GM23248 (cell line): Measurements from ENCODE around the gene OLA1. TPM values are rescaled to one million over a fixed set of nuclear protein-coding genes. Genes with fewer than 3 reads are reported as not detected.

Source experiments
- DNase-seq: peaks from one replicate; pipeline ENCODE4 v3.0.0-alpha.2; 2015
- H2AFZ ChIP-seq: fragments of 200-600 bp; sonication (generic); 2 replicates; pipeline ENCODE4 v1.6.1; 2016; ENCODE audit warnings: antibody characterized with exemption
- H3F3A ChIP-seq: fragments of 200-600 bp; sonication (generic); 2 replicates; pipeline ENCODE4 v1.6.1; 2016; ENCODE audit warnings: mild to moderate bottlenecking, antibody characterized with exemption, mixed run types; ENCODE audit not compliant: insufficient read depth
- H3K27ac ChIP-seq: fragments of 200-600 bp; sonication (generic); 2 replicates; pipeline ENCODE4 v1.5.1; 2016; ENCODE audit warnings: mild to moderate bottlenecking
- H3K27me3 ChIP-seq: fragments of 200-600 bp; sonication (generic); replicated peaks from 2 replicates; pipeline ENCODE4 v1.6.1; 2016; ENCODE audit warnings: mild to moderate bottlenecking; ENCODE audit not compliant: insufficient read depth
- H3K36me3 ChIP-seq: fragments of 200-600 bp; sonication (generic); 2 replicates; pipeline ENCODE4 v1.6.1; 2016; ENCODE audit warnings: low read depth, mild to moderate bottlenecking
- H3K4me1 ChIP-seq: fragments of 200-600 bp; sonication (generic); 2 replicates; pipeline ENCODE4 v1.6.1; 2016; ENCODE audit warnings: mild to moderate bottlenecking; ENCODE audit not compliant: insufficient read depth
- H3K4me2 ChIP-seq: fragments of 200-600 bp; sonication (generic); one replicate; pipeline ENCODE4 v1.6.1; 2016; ENCODE audit warnings: mild to moderate bottlenecking; ENCODE audit not compliant: unreplicated experiment
- H3K4me3 ChIP-seq: fragments of 200-600 bp; sonication (generic); 2 replicates; pipeline ENCODE4 v1.5.1; 2016; ENCODE audit warnings: mild to moderate bottlenecking
- H3K79me2 ChIP-seq: fragments of 200-600 bp; sonication (generic); 2 replicates; pipeline ENCODE4 v1.6.1; 2016; ENCODE audit warnings: mild to moderate bottlenecking; ENCODE audit not compliant: insufficient read depth
- H3K9ac ChIP-seq: fragments of 200-600 bp; sonication (generic); 2 replicates; pipeline ENCODE4 v1.6.1; 2016; ENCODE audit warnings: mild to moderate bottlenecking
- H3K9me2 ChIP-seq: fragments of 200-600 bp; sonication (generic); 2 replicates; pipeline ENCODE4 v1.6.1; 2016; ENCODE audit warnings: mixed run types, mild to moderate bottlenecking, moderate library complexity; ENCODE audit not compliant: insufficient read depth
- H3K9me3 ChIP-seq: fragments of 200-600 bp; sonication (generic); one replicate; pipeline ENCODE4 v1.6.1; 2017; ENCODE audit warnings: low read depth
- H4K20me1 ChIP-seq: fragments of 200-600 bp; sonication (generic); 2 replicates; pipeline ENCODE4 v1.6.0; 2016; ENCODE audit not compliant: insufficient read depth
- EZH2 ChIP-seq: fragments of 200-600 bp; sonication (generic); IDR thresholded peaks from 2 replicates; pipeline ENCODE4 v1.6.1; 2018; ENCODE audit warnings: antibody characterized with exemption, mild to moderate bottlenecking; ENCODE audit not compliant: insufficient read depth, poor library complexity, severe bottlenecking
- EZH2phosphoT487 ChIP-seq: fragments of 200-600 bp; sonication (generic); IDR thresholded peaks from 2 replicates; pipeline ENCODE4 v1.6.1; 2018; ENCODE audit warnings: antibody characterized with exemption, moderate library complexity, mild to moderate bottlenecking, low read depth; ENCODE audit not compliant: insufficient read depth
- WGBS, 2 experiments: methylation state at CpG; one replicate each; pipeline ENCODE4 v1.1.6; 2015 to 2017; ENCODE audit warnings: low lambda C conversion rate in 2 of 2, low coverage in 1 of 2; ENCODE audit errors: missing lambda C conversion rate in 2 of 2; 5-methylcytosine and 5-hydroxymethylcytosine counted together
- in situ Hi-C: fragments of 300-500 bp; cut with MboI; formaldehyde crosslinking; loops from 2 replicates; pipeline ENCODE4 v1.15.0; 2020
- polyA plus RNA-seq: library from polyadenylated mRNA; unstranded; fragments of >200 nt; fragmentation: Nextera tagmentation; extraction: Ambion mirVana; gene quantifications from 2 replicates; pipeline ENCODE4 v1.2.1, GENCODE V29; 2016
- total RNA-seq: library from RNA; depleted of rRNA; stranded (reverse); fragments of >200 nt; shearing (Covaris generic); gene quantifications from 2 replicates; pipeline ENCODE4 v1.2.3, GENCODE V29; 2014

Gene OLA1
- total and polyA plus RNA-seq, 2 experiments from 2014 or later, result 64.3 to 114 TPM

GRCh38 chr2:174122185-174122584 lies 126.1 kb downstream of the OLA1 start:
- no peak overlapping the region for H2AFZ ChIP-seq
- no peaks in the 10 kb centered on the region for H3K9me2 ChIP-seq
- no peaks in the 10 kb centered on the region for H3K27me3 ChIP-seq
- no peaks in the 10 kb centered on the region for H3K79me2 ChIP-seq
- in situ Hi-C loops, result no loop called here
- H3K27ac ChIP-seq, result no peak overlapping the region
- no peaks in the 10 kb centered on the region for H4K20me1 ChIP-seq
- TF ChIP-seq EZH2 (no peak), EZH2phosphoT487 (no peak)
- no peak overlapping the region for H3K4me3 ChIP-seq
- no peaks in the 10 kb centered on the region for H3K36me3 ChIP-seq
- H3K9ac ChIP-seq, result no peak overlapping the region
- H3K4me1 ChIP-seq, result peaks cover 40% of the 10 kb centered on the region
- no peak overlapping the region for H3K4me2 ChIP-seq
- H3K9me3 ChIP-seq, result no peaks in the 10 kb centered on the region
- H3F3A ChIP-seq, result peaks cover 36% of the 10 kb centered on the region
- peak; percentile 17 for DNase-seq

GRCh38 chr2:174121612-174122011 lies 126.7 kb downstream of the OLA1 start:
- Histone ChIP-seq H3K4me2 (no peak overlapping the region), H3K4me1 (peaks cover 40% of the 10 kb centered on the region), H4K20me1 (no peaks in the 10 kb centered on the region), H3K9me2 (no peaks in the 10 kb centered on the region), H2AFZ (no peak overlapping the region), H3F3A (peaks cover 39% of the 10 kb centered on the region), H3K4me3 (no peak overlapping the region), H3K9me3 (no peaks in the 10 kb centered on the region), H3K36me3 (no peaks in the 10 kb centered on the region), H3K27ac (no peak overlapping the region), H3K79me2 (no peaks in the 10 kb centered on the region), H3K27me3 (no peaks in the 10 kb centered on the region), H3K9ac (no peak overlapping the region)
- TF ChIP-seq EZH2phosphoT487, result no peak
- no peak for TF ChIP-seq EZH2
- 98 to 100% methylated on average over 2 of the region's 2 CpGs for WGBS, 2 experiments
- DNase-seq, result no peak
- in situ Hi-C loops, result no loop called here

- no peak overlapping the region for H2AFZ ChIP-seq
- H3K4me1 ChIP-seq, result peaks cover 40% of the 10 kb centered on the region
- WGBS, 2 experiments, result 88 to 91% methylated on average over 2 of the region's 2 CpGs
- H3K27me3 ChIP-seq, result no peaks in the 10 kb centered on the region
- no peaks in the 10 kb centered on the region for H3K36me3 ChIP-seq
- in situ Hi-C loops, result no loop called here
- no peak for TF ChIP-seq EZH2
- no peak for TF ChIP-seq EZH2phosphoT487
- no peak overlapping the region for H3K4me3 ChIP-seq
- DNase-seq, result no peak
- H3K9me2 ChIP-seq, result no peaks in the 10 kb centered on the region
- H3F3A ChIP-seq, result peaks cover 39% of the 10 kb centered on the region
- no peak overlapping the region for H3K4me2 ChIP-seq
- no peak overlapping the region for H3K9ac ChIP-seq
- no peaks in the 10 kb centered on the region for H3K79me2 ChIP-seq
- H3K9me3 ChIP-seq, result no peaks in the 10 kb centered on the region
- no peaks in the 10 kb centered on the region for H4K20me1 ChIP-seq
- H3K27ac ChIP-seq, result no peak overlapping the region
Measured at GRCh38 chr2:174121175-174121574, 127.2 kb downstream of the OLA1 start.

- H3K9me3 ChIP-seq, result no peaks in the 10 kb centered on the region
- peak; percentile 38 for DNase-seq
- H3F3A ChIP-seq, result peaks cover 39% of the 10 kb centered on the region
- no peaks in the 10 kb centered on the region for H3K79me2 ChIP-seq
- TF ChIP-seq EZH2phosphoT487 (no peak), EZH2 (no peak)
- peak overlapping the region; percentile 8 for H3K4me2 ChIP-seq
- peaks cover 40% of the 10 kb centered on the region for H3K4me1 ChIP-seq
- in situ Hi-C loops, result no loop called here
- no peaks in the 10 kb centered on the region for H3K9me2 ChIP-seq
- H3K9ac ChIP-seq, result no peak overlapping the region
- no peaks in the 10 kb centered on the region for H4K20me1 ChIP-seq
- H2AFZ ChIP-seq, result no peak overlapping the region
- 51 to 57% methylated on average over 2 of the region's 2 CpGs for WGBS, 2 experiments
- no peaks in the 10 kb centered on the region for H3K36me3 ChIP-seq
- no peak overlapping the region for H3K4me3 ChIP-seq
- H3K27ac ChIP-seq, result no peak overlapping the region
- H3K27me3 ChIP-seq, result no peaks in the 10 kb centered on the region
Measured at GRCh38 chr2:174120346-174120745, 128.0 kb downstream of the OLA1 start.
